Cardiac muscle cell (in vitro differentiated cells and primary cell): ENCODE data around the gene VPS54. TPM values are rescaled to one million over a fixed set of nuclear protein-coding genes. Genes with fewer than 3 reads are reported as not detected.

Source experiments
- DNase-seq, 2 donors: peaks; one replicate each; pipeline versions ENCODE4 v3.0.0 to v3.0.0-alpha.2; 2010 to 2017; ENCODE audit warnings: low read depth in 1 of 2, low spot score in 1 of 2
- H3K27ac ChIP-seq: fragments of 200-600 bp; sonication (generic); 2 replicates; pipeline ENCODE4 v1.5.1; 2016
- H3K27me3 ChIP-seq: fragments of 200-600 bp; sonication (generic); 2 replicates; pipeline ENCODE4 v1.6.0; 2016; ENCODE audit warnings: control low read depth
- H3K36me3 ChIP-seq: fragments of 200-600 bp; sonication (generic); 2 replicates; pipeline ENCODE4 v1.5.1; 2016; ENCODE audit warnings: control low read depth
- H3K4me1 ChIP-seq: fragments of 200-600 bp; sonication (generic); 2 replicates; pipeline ENCODE4 v1.8.1; 2017; ENCODE audit warnings: low read depth, mild to moderate bottlenecking, mixed run types
- H3K4me3 ChIP-seq: fragments of 200-600 bp; sonication (generic); 2 replicates; pipeline ENCODE4 v1.5.1; 2016; ENCODE audit warnings: mild to moderate bottlenecking
- H3K9me3 ChIP-seq: fragments of 200-600 bp; sonication (generic); 2 replicates; pipeline ENCODE4 v1.5.1; 2017; ENCODE audit warnings: low read depth, mild to moderate bottlenecking, control low read depth
- polyA plus RNA-seq: library from polyadenylated mRNA; unstranded; fragments of >200 nt; fragmentation: Nextera tagmentation; extraction: Ambion mirVana; gene quantifications from 2 replicates; pipeline ENCODE4 v1.2.1, GENCODE V29; 2016
- total RNA-seq: library from RNA; depleted of rRNA; stranded (reverse); fragments of >200 nt; gene quantifications from 2 replicates; pipeline ENCODE4 v1.2.3, GENCODE V29; 2016
- TF ChIP-seq, protein P1 (sequence below): IDR thresholded peaks from 2 replicates; pipeline ENCODE4 v1.5.1; 2012; ENCODE audit warnings: low read depth, mild to moderate bottlenecking, low read length

The VPS54 gene
- total and polyA plus RNA-seq, 2 experiments from 2014 or later: 18.7 to 22.4 TPM

DNA sequence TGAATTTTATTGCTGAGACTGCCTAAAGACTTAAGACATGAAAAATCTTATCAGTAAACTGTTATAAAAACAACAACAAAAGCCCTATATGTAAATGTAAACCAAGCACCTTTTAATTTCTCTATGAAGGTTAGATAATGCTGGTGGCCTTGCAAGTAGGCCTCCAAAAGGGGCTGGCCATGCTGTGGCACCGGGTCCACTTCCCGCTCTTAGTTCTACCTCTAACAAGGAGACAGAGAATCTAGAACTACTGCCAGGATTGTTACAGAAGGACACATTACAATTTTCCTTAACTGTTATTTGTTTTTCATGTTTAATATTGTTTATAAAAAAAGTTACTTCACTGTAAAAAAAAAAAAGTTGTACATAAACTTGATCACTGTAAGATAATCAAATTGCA, 128.6 kb downstream of the VPS54 start:
- H3K36me3 ChIP-seq: peaks cover 76% of the 10 kb centered on the region
- peak overlapping the region; percentile 3 for H3K27ac ChIP-seq
- no peaks in the 10 kb centered on the region for H3K9me3 ChIP-seq
- TF ChIP-seq, protein P1, sequence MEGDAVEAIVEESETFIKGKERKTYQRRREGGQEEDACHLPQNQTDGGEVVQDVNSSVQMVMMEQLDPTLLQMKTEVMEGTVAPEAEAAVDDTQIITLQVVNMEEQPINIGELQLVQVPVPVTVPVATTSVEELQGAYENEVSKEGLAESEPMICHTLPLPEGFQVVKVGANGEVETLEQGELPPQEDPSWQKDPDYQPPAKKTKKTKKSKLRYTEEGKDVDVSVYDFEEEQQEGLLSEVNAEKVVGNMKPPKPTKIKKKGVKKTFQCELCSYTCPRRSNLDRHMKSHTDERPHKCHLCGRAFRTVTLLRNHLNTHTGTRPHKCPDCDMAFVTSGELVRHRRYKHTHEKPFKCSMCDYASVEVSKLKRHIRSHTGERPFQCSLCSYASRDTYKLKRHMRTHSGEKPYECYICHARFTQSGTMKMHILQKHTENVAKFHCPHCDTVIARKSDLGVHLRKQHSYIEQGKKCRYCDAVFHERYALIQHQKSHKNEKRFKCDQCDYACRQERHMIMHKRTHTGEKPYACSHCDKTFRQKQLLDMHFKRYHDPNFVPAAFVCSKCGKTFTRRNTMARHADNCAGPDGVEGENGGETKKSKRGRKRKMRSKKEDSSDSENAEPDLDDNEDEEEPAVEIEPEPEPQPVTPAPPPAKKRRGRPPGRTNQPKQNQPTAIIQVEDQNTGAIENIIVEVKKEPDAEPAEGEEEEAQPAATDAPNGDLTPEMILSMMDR: no peak
- no peaks in the 10 kb centered on the region for H3K4me1 ChIP-seq
- H3K27me3 ChIP-seq: no peaks in the 10 kb centered on the region
- H3K4me3 ChIP-seq: no peak overlapping the region
- DNase-seq: no peak

DNA sequence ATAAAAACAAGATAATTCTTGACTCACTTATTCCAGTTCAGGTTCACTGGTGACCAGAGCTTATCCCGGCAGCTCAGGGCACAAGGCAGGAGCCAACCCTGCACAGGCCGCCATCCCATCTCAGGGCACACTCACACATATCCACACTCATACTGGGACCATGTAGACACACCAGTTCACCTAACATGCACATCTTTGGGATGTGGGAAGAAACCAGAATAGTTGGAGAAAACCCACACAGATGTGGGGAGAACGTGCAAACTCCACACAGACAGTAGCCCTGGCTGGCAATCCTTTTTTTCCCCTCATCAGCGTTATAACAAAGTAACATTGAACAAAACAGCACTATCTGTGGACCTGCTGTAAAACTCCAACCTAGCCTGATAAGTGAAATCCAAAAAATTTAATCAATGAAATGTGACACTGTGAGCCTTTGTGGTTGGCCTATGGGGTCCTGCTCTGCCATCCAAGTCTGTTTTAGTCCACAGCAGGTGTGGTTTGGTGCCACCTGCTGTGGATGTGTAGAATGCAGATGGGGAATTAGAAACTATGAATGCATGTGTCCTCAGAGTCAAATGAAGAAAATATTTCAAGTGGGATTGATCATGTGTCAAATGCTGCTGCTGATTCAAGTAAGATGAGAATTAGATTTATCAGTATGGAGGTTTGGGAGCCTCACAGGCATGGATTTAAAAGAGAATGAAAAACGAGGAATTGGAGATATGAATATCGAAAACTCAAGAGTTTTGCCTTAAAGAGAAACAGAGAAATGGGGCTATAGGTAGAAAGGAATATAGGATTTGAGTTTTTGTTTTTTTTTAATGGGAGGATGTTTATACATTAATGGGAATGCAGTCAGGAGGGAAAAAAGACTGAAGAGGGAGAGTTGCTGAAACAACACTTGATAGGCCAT, 130.5 kb downstream of the VPS54 start:
- TF ChIP-seq, protein P1: peak; percentile 63
- Histone ChIP-seq H3K9me3 (no peaks in the 10 kb centered on the region), H3K4me1 (no peaks in the 10 kb centered on the region), H3K36me3 (peaks cover 79% of the 10 kb centered on the region), H3K4me3 (no peak overlapping the region), H3K27me3 (no peaks in the 10 kb centered on the region), H3K27ac (peak overlapping the region; percentile 82)
- peak; percentile 50 to 67 for DNase-seq

DNA sequence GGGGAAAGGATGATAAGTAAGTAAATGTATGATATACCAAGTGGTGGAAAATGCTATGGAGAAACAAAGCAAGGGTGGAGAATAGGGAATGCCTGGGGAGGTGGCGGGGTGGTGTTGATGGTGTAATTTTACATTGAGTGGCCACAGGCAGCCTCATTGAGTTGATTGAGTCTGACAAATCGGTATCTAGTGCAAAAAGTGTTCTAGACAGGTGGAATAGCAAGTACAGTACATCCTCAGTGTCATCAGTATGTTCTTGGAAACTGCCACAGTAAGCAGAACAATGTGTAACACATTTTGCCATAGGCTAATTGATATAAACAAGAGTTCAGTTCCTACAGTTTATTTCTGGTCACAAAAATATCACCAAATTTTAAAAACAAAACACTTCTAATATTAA, 131.2 kb downstream of the VPS54 start:
- no peaks in the 10 kb centered on the region for H3K4me1 ChIP-seq
- H3K9me3 ChIP-seq: no peaks in the 10 kb centered on the region
- H3K4me3 ChIP-seq: no peak overlapping the region
- DNase-seq: no peak
- TF ChIP-seq, protein P1: no peak
- peaks cover 79% of the 10 kb centered on the region for H3K36me3 ChIP-seq
- no peaks in the 10 kb centered on the region for H3K27me3 ChIP-seq
- peak overlapping the region; percentile 82 for H3K27ac ChIP-seq

DNA sequence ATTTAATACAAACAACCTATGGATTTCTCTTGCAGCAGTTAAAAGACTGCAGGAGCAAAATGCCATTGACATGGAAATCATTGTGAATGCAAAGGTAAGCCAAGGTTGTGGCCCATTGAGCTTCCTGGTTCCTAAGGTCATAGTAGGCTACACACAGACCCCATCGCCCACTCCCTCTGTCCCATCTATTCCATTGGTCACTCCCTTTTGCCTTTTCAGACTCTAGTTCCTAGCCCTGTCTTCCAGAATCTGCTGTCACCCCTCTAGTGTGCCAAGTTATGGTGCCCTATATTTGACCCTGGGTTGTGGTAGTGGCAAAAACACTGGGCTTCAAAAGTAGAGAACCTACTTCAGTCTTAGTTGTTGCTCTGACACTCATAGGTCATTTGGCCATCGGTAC, 132.8 kb downstream of the VPS54 start:
- Histone ChIP-seq H3K27ac (peak overlapping the region; percentile 70), H3K4me3 (no peak overlapping the region), H3K9me3 (no peaks in the 10 kb centered on the region), H3K36me3 (peaks cover 72% of the 10 kb centered on the region), H3K4me1 (no peaks in the 10 kb centered on the region), H3K27me3 (no peaks in the 10 kb centered on the region)
- DNase-seq: no peak
- TF ChIP-seq, protein P1: no peak

DNA sequence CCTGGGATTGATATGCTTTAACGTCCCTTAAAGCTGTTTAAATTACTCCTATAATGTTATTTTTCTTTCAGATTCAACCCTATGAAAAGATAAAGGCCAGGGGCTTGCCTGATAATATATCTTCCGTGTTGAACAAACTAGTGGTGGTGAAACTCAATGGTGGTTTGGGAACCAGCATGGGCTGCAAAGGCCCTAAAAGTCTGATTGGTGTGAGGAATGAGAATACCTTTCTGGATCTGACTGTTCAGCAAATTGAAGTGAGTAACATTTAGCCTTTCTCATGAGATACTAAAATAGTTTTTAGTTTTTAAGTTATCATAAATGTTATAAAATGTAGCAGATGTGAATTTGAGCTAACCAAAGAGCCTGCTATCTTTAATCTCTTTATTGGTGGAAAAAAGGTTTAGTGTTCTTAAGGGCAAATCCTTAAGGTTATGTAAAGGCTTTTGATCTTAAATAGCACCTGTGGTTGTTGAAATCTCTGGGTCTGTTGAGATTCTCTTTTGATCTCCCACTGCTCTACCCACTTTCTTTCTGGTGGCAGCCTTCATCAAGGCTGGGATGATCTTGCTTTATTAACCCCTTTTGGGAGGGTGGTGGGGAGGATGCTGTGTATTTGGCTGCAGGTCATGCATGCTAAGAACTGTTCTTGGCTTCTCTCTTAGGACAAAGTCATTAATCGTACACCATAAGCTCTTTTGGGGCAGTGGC, 136.7 kb downstream of the VPS54 start:
- Histone ChIP-seq H3K36me3 (peaks cover 48% of the 10 kb centered on the region), H3K27me3 (no peaks in the 10 kb centered on the region), H3K9me3 (no peaks in the 10 kb centered on the region), H3K27ac (peak overlapping the region; percentile 8), H3K4me3 (no peak overlapping the region), H3K4me1 (no peaks in the 10 kb centered on the region)
- DNase-seq: no peak
- TF ChIP-seq, protein P1: no peak
